Amygdala (tissue), 56 donors: ENCODE results near the gene OR4D2.
A peak's percentile ranks its signal among the peaks of the same experiment; 100 is the strongest.
"Not testable (repeated sequence)": the region's sequence is repeated elsewhere in the genome, so short reads cannot be mapped to it uniquely, and the experiment has no call there.

Source experiments
- DNase-seq, 56 donors: peaks; one replicate each; lab custom pipeline; 2025; lab: John Stamatoyannopoulos, UW

Gene OR4D2

GRCh38 chr17:58166682-58167081 lies at the start of gene OR4D2:
Gene OR4D2 (plus strand): TSS chr17:58166982. CDS start chr17:58169656, 2,674 bp downstream.
- no peak for DNase-seq

DNA sequence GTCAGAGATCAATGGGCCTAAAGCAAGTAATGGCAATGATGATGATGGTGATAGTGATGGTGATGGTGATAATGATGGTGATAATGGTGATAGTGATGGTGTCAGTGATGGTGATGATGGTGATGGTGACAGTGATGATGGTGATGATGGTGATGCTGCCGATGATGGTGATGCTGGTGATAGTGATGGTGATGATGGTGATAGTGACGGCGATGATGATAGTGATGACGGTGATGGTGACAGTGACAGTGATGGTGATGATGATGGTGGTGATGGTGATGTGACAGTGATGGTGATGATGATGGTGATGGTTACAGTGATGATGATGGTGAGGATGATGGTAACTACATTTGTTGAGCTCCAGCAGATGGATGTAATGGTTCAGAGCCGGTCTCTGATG lies 49.4 kb upstream of the OR4D2 start:
- DNase-seq = no peak

DNA sequence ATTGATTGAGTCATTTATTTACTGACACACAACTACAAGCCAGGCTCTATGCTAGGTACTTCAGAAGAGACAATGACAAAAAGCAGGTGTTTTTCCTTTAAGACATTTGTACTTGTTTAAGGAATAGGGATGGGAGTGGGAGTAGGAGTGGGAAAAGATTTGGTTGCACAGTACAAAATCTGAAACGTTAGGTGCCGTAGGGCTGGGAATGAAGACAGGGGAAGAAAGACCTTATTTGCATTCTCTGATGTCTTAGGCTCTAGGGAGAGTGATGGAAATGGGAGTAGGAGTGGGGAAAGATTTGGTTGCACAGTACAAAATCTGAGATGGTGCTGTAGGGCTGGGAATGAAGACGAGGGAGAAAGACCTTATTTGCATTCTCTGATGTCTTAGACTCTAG lies 47.3 kb upstream of the OR4D2 start:
- no peak for DNase-seq

DNA sequence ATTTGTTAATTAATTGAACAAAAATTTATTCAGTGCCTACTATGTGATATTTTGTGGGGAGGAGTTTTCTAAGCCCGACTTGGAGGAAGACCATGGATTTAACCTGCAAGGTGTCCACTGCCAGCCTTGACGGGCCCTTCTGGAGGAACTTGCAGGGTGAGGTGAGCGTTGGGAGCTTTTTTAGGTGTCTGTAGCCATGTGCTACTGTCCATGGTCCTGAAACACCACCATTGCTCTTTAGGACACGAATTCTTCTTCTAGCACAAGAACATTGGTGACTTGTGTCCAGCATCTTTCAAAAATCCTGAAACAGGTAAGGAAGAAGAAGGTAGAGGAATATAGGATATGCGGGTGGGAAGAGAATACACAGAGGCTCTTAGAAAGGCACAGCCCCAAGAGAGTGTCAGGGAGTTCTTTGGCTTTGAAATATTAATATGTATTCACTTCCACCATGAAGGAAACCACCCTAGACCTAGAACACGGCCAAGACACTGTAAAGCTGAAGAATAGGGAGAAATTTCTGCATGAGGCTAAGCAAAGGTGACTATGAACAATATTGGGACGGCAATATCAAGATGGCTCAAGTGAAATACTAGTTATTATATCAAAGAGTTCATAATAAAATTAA lies 46.5 kb upstream of the OR4D2 start:
- DNase-seq = no peak

DNA sequence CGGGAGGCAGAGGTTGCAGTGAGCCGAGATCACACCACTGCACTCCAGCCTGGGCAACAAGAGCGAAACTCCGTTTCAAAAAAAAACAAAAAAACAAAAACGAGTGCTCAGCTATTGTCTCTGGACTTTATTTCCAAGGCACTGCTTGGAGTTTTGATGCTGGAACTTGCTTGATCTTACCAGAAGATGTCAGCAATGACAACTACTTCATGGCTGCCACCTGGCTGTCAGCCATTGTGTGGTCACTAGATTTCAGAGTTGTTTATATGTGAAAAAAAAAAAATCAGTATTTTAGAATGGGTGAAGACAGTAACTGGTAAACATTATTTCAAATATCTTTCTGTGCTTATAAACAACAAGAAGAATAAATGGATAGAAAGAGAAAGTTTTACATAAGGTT lies 44.9 kb upstream of the OR4D2 start:
- DNase-seq = peak in 7 of 56 donors; percentile 0 to 19 (median 2)

DNA sequence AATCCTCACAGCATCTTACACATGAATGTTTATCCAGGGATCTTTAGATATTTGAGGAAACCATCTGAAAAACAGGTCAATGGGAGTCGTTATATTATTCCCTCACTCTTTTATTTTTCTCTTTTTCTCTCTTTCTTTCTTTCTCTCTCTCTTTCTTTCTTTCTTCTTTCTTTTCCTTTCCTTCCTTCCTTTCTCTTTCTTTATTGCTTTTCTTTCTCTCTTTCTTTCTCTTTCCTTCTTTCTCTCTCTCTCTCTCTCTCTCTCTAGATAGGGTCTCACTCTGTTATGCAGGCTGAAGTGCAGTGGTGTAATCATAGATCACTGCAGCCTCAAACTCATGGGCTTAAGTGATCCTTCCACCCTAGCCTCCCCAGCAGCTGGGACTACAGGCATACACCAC lies 38.9 kb upstream of the OR4D2 start:
- no peak for DNase-seq

DNA sequence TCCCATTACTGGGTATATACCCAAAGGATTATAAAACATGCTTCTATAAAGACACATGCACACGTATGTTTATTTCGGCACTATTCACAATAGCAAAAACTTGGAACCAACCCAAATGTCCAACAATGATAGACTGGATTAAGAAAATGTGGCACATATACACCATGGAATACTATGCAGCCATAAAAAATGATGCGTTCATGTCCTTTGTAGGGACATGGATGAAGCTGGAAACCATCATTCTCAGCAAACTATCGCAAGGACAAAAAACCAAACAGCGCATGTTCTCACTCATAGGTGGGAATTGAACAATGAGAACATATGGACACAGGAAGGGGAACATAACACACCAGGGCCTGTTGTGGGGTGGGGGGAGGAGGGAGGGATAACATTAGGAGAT lies 34.1 kb upstream of the OR4D2 start:
- DNase-seq = not testable (repeated sequence)

- DNase-seq = no peak
Measured at GRCh38 chr17:58136669-58137279, 30.0 kb upstream of the OR4D2 start.

GRCh38 chr17:58141505-58141904 lies 25.3 kb upstream of the OR4D2 start:
- no peak for DNase-seq

DNA sequence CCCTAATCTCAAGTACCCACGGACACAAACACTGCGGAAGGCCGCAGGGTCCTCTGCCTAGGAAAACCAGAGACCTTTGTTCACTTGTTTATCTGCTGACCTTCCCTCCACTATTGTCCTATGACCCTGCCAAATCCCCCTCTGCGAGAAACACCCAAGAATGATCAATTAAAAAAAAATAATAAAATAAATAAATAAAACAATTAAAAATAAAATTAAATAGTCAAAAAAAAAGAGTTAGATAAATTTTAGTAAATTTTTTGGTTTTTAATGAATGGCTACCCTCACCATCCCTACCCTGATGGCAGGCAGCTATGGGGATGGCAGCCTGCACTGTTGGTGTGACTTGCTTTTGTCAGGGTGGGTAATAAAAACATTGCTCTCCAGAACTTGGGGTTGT lies 23.4 kb upstream of the OR4D2 start:
- not testable (repeated sequence) for DNase-seq

- no peak for DNase-seq
Measured at GRCh38 chr17:58144801-58145200, 22.0 kb upstream of the OR4D2 start.

GRCh38 chr17:58147930-58148434 lies 18.8 kb upstream of the OR4D2 start, which contains the start of gene OR4D1:
Gene OR4D1 (plus strand): TSS chr17:58148384. CDS start chr17:58155154, 6,770 bp downstream.
- DNase-seq = no peak

- peak in 1 of 56 donors; percentile 0 for DNase-seq
Measured at GRCh38 chr17:58148609-58149008, 18.2 kb upstream of the OR4D2 start.

- DNase-seq = no peak
Measured at GRCh38 chr17:58150394-58150793, 16.4 kb upstream of the OR4D2 start.

DNA sequence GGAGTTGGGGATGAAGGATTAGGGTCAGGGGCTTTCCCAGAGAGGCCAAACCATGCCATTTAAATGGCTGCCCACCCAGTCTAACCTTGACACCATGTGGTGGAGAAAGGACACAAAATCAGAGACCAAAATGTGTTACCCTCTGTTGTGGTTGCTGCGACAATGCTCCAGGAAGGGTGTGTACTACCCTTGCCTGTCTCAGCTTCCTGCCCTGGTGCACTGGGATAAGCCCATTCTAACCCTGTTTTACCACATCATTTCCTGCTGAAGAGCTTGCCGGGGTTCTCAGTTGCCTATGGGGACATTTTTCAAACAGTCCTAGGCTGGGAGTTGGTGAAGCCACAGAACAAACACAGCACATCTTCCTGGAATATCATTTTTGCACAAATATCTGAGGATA lies 13.7 kb upstream of the OR4D2 start:
- DNase-seq = no peak

GRCh38 chr17:58153671-58154070 lies 13.1 kb upstream of the OR4D2 start:
- DNase-seq = no peak

DNA sequence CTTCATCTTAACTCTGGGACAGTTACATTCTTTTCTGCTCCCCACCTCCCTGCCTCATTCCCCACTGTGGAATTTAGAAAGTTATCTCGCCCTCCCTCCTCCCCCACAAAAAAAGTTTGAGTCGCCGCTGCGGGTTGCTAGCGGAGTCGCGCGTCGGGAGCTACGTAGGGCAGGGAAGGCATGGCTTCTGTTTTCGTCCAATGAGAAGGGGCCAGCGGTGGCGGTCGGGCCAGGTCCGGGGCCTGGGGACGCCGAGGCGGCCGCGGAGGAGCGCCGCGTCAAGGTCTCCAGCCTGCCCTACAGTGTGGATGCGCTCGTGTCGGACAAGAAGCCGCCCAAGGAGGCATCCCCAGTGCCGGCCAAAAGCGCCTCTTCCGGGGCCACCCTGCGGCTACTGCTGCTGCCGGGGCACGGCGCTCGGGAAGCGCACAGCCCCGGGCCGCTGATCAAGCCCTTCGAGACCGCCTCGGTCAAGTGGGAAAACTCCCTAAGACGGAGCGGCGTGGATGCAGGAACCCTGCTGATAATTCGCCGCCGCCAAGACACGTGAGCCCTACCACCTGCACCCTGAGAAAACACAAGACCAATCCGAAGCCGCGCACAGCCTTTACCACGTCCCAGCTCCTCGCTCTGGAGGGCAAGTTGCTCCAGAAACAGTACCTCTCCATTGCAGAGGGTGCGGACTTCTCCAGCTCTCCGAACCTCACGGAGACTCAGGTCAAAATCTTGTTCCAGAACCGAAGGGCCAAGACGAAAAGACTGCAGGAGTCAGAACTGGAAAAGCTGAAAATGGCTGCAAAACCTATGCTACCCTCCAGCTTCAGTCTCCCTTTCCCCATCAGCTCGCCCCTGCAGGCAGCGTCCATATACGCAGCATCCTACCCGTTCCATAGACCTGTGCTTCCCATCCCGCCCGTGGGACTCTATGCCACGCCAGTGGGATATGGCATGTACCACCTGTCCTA lies 9.7 kb upstream of the OR4D2 start:
- DNase-seq = peak in 19 of 56 donors; percentile 0 to 34 (median 13)

- DNase-seq = no peak
Measured at GRCh38 chr17:58158181-58158580, 8.6 kb upstream of the OR4D2 start.

DNA sequence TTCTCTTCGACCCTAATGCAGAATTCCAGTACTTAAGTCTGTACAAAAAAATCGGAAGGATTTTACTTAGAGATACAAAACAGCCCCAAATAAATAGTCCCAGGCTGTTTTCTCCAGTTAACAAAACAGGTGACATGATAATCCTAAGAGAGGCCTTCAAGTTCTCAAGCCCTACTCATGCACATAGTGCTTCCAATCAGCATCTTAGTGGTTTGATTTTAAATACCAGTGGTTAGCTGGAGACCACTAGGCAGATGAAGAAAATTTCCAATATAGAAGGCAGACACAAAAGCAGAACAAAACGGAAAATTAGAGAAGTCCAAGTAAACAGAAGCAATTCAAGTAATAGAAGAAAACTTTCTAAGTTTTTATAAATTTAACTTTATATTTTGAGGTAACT lies 5.2 kb upstream of the OR4D2 start:
- no peak for DNase-seq

- DNase-seq = no peak
Measured at GRCh38 chr17:58165981-58166380, 801 bp upstream of the OR4D2 start.

DNA sequence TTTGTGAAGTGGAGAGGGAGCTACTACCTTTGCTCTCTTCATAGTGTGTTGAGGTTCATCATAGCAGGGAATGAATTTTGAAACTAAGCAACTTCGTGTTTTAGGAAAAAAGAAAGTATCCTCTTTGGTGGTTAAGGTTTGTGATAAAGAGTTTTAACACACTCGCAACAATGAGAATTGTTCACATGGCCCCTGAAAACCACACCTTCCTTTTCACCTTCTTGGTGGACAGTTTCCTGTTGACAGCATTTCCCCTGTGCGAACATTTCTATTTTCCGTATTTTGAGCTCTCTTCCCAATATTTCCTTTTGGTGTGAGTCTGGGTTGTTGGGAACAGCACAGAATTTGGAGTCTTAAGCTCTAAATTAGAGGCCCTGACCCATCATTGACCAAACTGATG lies 3.8 kb downstream of the OR4D2 start:
- no peak for DNase-seq
